Esophagus squamous epithelium (tissue), 5 donors: ENCODE measurements around the gene CYP2R1. TPM values are rescaled to one million over a fixed set of nuclear protein-coding genes. Genes with fewer than 3 reads are reported as not detected.
"Not testable (repeated sequence)": the region's sequence is repeated elsewhere in the genome, so short reads cannot be mapped to it uniquely, and the experiment has no call there.

Experiments
- DNase-seq: peaks from one replicate; lab custom pipeline; 2025; lab: John Stamatoyannopoulos, UW
- H3K27ac ChIP-seq, 4 donors: fragments of 200-600 bp; sonication (generic); one replicate each; pipeline ENCODE4 v1.5.1; 2016 to 2019; ENCODE audit warnings: mild to moderate bottlenecking in 1 of 4
- H3K27me3 ChIP-seq, 4 donors: fragments of 200-600 bp; sonication (generic); 1 replicate in 3 of 4; 2 replicates in 1 of 4; pipeline versions ENCODE4 v1.5.1 to v1.6.0; 2017 to 2021; ENCODE audit warnings: antibody characterized with exemption in 1 of 4
- H3K36me3 ChIP-seq, 3 donors: fragments of 200-600 bp; sonication (generic); one replicate each; pipeline ENCODE4 v1.5.1; 2016 to 2019
- H3K4me1 ChIP-seq, 3 donors: fragments of 200-600 bp; sonication (generic); one replicate each; pipeline ENCODE4 v1.5.1; 2017 to 2019
- H3K4me3 ChIP-seq, 4 donors: fragments of 200-600 bp; sonication (generic); 1 replicate in 3 of 4; 2 replicates in 1 of 4; pipeline ENCODE4 v1.5.1; 2016 to 2019; ENCODE audit warnings: mild to moderate bottlenecking in 2 of 4, moderate library complexity in 1 of 4
- H3K9me3 ChIP-seq, 3 donors: fragments of 200-600 bp; sonication (generic); one replicate each; pipeline ENCODE4 v1.5.1; 2016 to 2019
- CTCF ChIP-seq, 6 experiments: fragments of 450-650 bp in 4 of 6; fragments of 200-600 bp in 2 of 6; sonication (generic) in 2 of 6; IDR thresholded peaks; one replicate each; pipeline ENCODE4 v1.5.1; 2016 to 2019; ENCODE audit warnings: antibody characterized with exemption in 6 of 6, mild to moderate bottlenecking in 4 of 6, moderate library complexity in 4 of 6
- POLR2A ChIP-seq, 4 donors: fragments of 450-650 bp; IDR thresholded peaks; one replicate each; pipeline ENCODE4 v1.6.1; 2017; ENCODE audit warnings: antibody characterized with exemption in 4 of 4, mild to moderate bottlenecking in 4 of 4, moderate library complexity in 3 of 4
- WGBS, 2 donors: methylation state at CpG; one replicate each; pipeline ENCODE4 v1.1.5; 2018; 5-methylcytosine and 5-hydroxymethylcytosine counted together
- intact Hi-C: fragments of 100-400 bp; cut with DNase I; formaldehyde crosslinking; loops from one replicate; pipeline ENCODE4 v1.15.0; 2022
- total RNA-seq, 4 donors: library from RNA; depleted of rRNA; stranded (reverse); fragments of >200 nt; gene quantifications; one replicate each; pipeline ENCODE4 v1.1.0, GENCODE V29; 2016
- donor health status: DM: yes; HTN: yes; CAD: no.

CYP2R1 gene
- total RNA-seq, 4 donors from 2014 or later = 13.0 to 20.4 (median 16.3) TPM

- Histone ChIP-seq H3K27me3 (no peaks in the 10 kb centered on the region), H3K27ac (no peak overlapping the region), H3K4me1 (peaks cover 9 to 51% (median 10%) of the 10 kb centered on the region in 3 donors), H3K36me3 (peaks cover 0 to 4% (median 0%) of the 10 kb centered on the region in 3 donors), H3K9me3 (no peaks in the 10 kb centered on the region), H3K4me3 (no peak overlapping the region)
- no peak for DNase-seq
- TF ChIP-seq POLR2A (IDR thresholded peaks at IDR 0.05) (no peak), CTCF (IDR thresholded peaks at IDR 0.05) (no peak)
- intact Hi-C loops = no loop called here
- 22% methylated on average over 1 of the region's 1 CpG; no CpG with 5 or more reads in 1 of the 2 donors for WGBS, 2 donors
Measured at GRCh38 chr11:14886513-14886912, 5.5 kb downstream of the CYP2R1 start.

DNA sequence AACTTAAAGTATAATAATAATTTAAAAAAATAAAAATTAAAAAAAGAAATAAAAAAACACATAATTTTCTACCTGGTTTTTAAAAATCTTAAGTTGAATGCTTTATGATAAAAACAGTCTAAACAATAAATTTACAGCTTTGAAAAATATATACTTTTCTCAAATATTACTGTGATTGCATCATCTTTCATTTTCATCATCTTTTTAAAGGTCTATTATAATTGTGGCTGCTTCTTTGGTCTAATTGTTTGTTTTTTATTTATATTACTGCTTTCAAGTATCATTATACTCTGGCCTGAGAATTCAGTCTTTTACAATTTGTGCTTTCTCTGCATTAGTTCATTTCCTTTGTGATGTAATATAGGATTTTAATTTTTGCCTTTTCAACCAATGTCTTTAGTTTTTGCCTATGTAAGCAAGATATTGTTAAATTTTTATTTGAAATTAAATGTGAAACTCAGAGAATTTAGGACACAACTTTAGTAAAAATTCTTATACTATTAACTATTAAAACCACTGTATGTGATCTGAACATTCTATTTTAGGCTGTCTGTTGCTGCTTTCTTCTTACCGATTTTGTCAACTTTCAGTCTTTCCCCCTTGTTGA lies 7.3 kb downstream of the CYP2R1 start:
- whole genome bisulfite sequencing, 2 donors = 89 to 90% methylated on average over 1 of the region's 1 CpG
- H3K4me3 ChIP-seq = no peak overlapping the region
- intact Hi-C loops = no loop called here
- H3K4me1 ChIP-seq = peaks cover 5 to 39% (median 9%) of the 10 kb centered on the region in 3 donors
- H3K27ac ChIP-seq = no peak overlapping the region
- TF ChIP-seq POLR2A (IDR thresholded peaks at IDR 0.05) = no peak
- TF ChIP-seq CTCF (IDR thresholded peaks at IDR 0.05) = no peak
- DNase-seq = no peak
- H3K36me3 ChIP-seq = peaks cover 0 to 10% (median 0%) of the 10 kb centered on the region in 3 donors
- no peaks in the 10 kb centered on the region for H3K27me3 ChIP-seq
- H3K9me3 ChIP-seq = no peaks in the 10 kb centered on the region

DNA sequence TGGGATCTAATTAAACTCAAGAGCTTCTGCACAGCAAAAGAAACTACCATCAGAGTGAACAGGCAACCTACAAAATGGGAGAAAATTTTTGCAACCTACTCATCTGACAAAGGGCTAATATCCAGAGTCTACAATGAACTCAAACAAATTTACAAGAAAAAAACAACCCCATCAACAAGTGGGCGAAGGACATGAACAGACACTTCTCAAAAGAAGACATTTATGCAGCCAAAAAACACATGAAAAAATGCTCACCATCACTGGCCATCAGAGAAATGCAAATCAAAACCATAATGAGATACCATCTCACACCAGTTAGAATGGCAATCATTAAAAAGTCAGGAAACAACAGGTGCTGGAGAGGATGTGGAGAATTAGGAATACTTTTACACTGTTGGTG lies 8.3 kb downstream of the CYP2R1 start:
- no CpG with 5 or more reads among the region's 1 CpG for WGBS, 2 donors
- H3K27ac ChIP-seq, H3K9me3 ChIP-seq, H3K27me3 ChIP-seq, intact Hi-C loops, H3K4me3 ChIP-seq, DNase-seq: not testable (repeated sequence)
- Histone ChIP-seq H3K36me3 (peaks cover 0 to 21% (median 0%) of the 10 kb centered on the region in 3 donors), H3K4me1 (peaks cover 0 to 28% (median 9%) of the 10 kb centered on the region in 3 donors)

GRCh38 chr11:14882196-14882595 lies 9.8 kb downstream of the CYP2R1 start:
- TF ChIP-seq CTCF (IDR thresholded peaks at IDR 0.05) (no peak), POLR2A (IDR thresholded peaks at IDR 0.05) (no peak)
- peaks cover 0 to 14% (median 9%) of the 10 kb centered on the region in 3 donors for H3K4me1 ChIP-seq
- intact Hi-C loops = no loop called here
- peaks cover 0 to 36% (median 0%) of the 10 kb centered on the region in 3 donors for H3K36me3 ChIP-seq
- no peak overlapping the region for H3K4me3 ChIP-seq
- no peaks in the 10 kb centered on the region for H3K9me3 ChIP-seq
- H3K27ac ChIP-seq = no peak overlapping the region
- no peak for DNase-seq
- no peaks in the 10 kb centered on the region for H3K27me3 ChIP-seq
- WGBS, 2 donors = 82 to 95% methylated on average over 1 of the region's 1 CpG

GRCh38 chr11:14881576-14882193 lies 10.3 kb downstream of the CYP2R1 start:
- no peak for TF ChIP-seq CTCF (IDR thresholded peaks at IDR 0.05)
- TF ChIP-seq POLR2A (IDR thresholded peaks at IDR 0.05) = no peak
- H3K4me3 ChIP-seq = no peak overlapping the region
- peaks cover 0 to 8% (median 3%) of the 10 kb centered on the region in 3 donors for H3K4me1 ChIP-seq
- H3K9me3 ChIP-seq = no peaks in the 10 kb centered on the region
- H3K27ac ChIP-seq = no peak overlapping the region
- intact Hi-C loops = no loop called here
- WGBS, 2 donors = 88 to 100% methylated on average over 2 of the region's 2 CpGs
- no peak for DNase-seq
- no peaks in the 10 kb centered on the region for H3K27me3 ChIP-seq
- peaks cover 0 to 40% (median 0%) of the 10 kb centered on the region in 3 donors for H3K36me3 ChIP-seq
